Hepatocyte (in vitro differentiated cells): ENCODE results near the gene LPAR1. TPM values are rescaled to one million over a fixed set of nuclear protein-coding genes. Genes with fewer than 3 reads are reported as not detected.
"Not testable (repeated sequence)": the region's sequence is repeated elsewhere in the genome, so short reads cannot be mapped to it uniquely, and the experiment has no call there.

Source experiments
- DNase-seq: peaks from one replicate; pipeline ENCODE4 v3.0.0-alpha.2; 2016; ENCODE audit warnings: low spot score
- H2AFZ ChIP-seq: fragments of 200-600 bp; sonication (generic); 2 replicates; pipeline ENCODE4 v1.6.0; 2016; ENCODE audit warnings: antibody characterized with exemption, mild to moderate bottlenecking
- H3K27ac ChIP-seq: fragments of 200-600 bp; sonication (generic); 2 replicates; pipeline ENCODE4 v1.5.1; 2016; ENCODE audit warnings: mild to moderate bottlenecking
- H3K27me3 ChIP-seq: fragments of 200-600 bp; sonication (generic); 2 replicates; pipeline ENCODE4 v1.6.1; 2016
- H3K36me3 ChIP-seq: fragments of 200-600 bp; sonication (generic); replicated peaks from 2 replicates; pipeline ENCODE4 v1.5.1; 2016; ENCODE audit warnings: low read depth; ENCODE audit not compliant: insufficient read depth
- H3K4me1 ChIP-seq: fragments of 200-600 bp; sonication (generic); 2 replicates; pipeline ENCODE4 v1.5.1; 2016; ENCODE audit warnings: mild to moderate bottlenecking, moderate library complexity; ENCODE audit not compliant: insufficient read depth
- H3K4me2 ChIP-seq: fragments of 200-600 bp; sonication (generic); 2 replicates; pipeline ENCODE4 v1.6.0; 2016
- H3K4me3 ChIP-seq: fragments of 200-600 bp; sonication (generic); 2 replicates; pipeline ENCODE4 v1.5.1; 2016; ENCODE audit warnings: mild to moderate bottlenecking
- H3K79me2 ChIP-seq: fragments of 200-600 bp; sonication (generic); 2 replicates; pipeline ENCODE4 v1.6.0; 2017; ENCODE audit warnings: mild to moderate bottlenecking
- H3K9me2 ChIP-seq: fragments of 200-600 bp; sonication (generic); replicated peaks from 2 replicates; pipeline ENCODE4 v1.6.0; 2017; ENCODE audit warnings: mild to moderate bottlenecking; ENCODE audit not compliant: insufficient read depth
- H3K9me3 ChIP-seq: fragments of 200-600 bp; sonication (generic); 2 replicates; pipeline ENCODE4 v1.5.1; 2016; ENCODE audit warnings: low read depth, mild to moderate bottlenecking
- H4K20me1 ChIP-seq: fragments of 200-600 bp; sonication (generic); 2 replicates; pipeline ENCODE4 v1.6.0; 2016; ENCODE audit warnings: mild to moderate bottlenecking; ENCODE audit not compliant: insufficient read depth, poor library complexity, severe bottlenecking
- CTCF ChIP-seq: fragments of 200-600 bp; sonication (generic); IDR thresholded peaks from 2 replicates; pipeline ENCODE4 v1.5.1; 2016; ENCODE audit warnings: antibody characterized with exemption, mild to moderate bottlenecking; ENCODE audit not compliant: poor library complexity
- EZH2 ChIP-seq: fragments of 200-600 bp; sonication (generic); IDR thresholded peaks from 2 replicates; pipeline ENCODE4 v1.6.1; 2016; ENCODE audit warnings: antibody characterized with exemption, mild to moderate bottlenecking, borderline replicate concordance
- EZH2phosphoT487 ChIP-seq: fragments of 200-600 bp; sonication (generic); IDR thresholded peaks from one replicate; pipeline ENCODE4 v1.6.1; 2018; ENCODE audit warnings: antibody characterized with exemption, mild to moderate bottlenecking, low read depth, moderate library complexity; ENCODE audit not compliant: unreplicated experiment, severe bottlenecking
- WGBS: methylation state at CpG from one replicate; pipeline ENCODE4 v1.1.6; 2016; ENCODE audit warnings: low lambda C conversion rate; ENCODE audit errors: missing lambda C conversion rate; 5-methylcytosine and 5-hydroxymethylcytosine counted together
- polyA plus RNA-seq: library from polyadenylated mRNA; unstranded; fragments of >200 nt; fragmentation: Nextera tagmentation; extraction: Ambion mirVana; gene quantifications from 2 replicates; pipeline ENCODE4 v1.2.1, GENCODE V29; 2016
- total RNA-seq: library from RNA; depleted of rRNA; stranded (reverse); fragments of >200 nt; gene quantifications from 2 replicates; pipeline ENCODE4 v1.2.3, GENCODE V29; 2014

Gene LPAR1
- total and polyA plus RNA-seq, 2 experiments from 2014 or later, result 20.2 to 36.8 TPM

DNA sequence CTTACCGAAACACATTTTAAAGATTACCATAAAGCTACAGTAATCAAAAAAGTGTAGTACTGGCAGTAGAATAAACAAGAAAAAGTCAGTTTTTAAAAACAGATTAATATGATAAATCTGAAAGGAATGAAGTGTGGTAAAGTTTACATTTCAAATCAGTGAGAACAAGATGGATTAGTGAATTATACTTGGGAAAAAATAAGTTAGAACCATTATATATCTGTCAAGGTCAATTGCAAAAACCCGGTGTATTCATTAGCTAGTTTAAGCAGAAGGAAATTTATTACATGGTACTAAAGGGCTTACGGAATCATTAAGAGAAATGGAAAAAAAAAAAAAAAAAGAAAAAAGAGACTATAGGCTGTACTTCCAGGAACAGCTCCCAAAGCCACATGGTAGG is 205.3 kb downstream of the LPAR1 start:
- Histone ChIP-seq H3K27me3 (no peaks in the 10 kb centered on the region), H3K4me3 (no peak overlapping the region), H3K79me2 (no peaks in the 10 kb centered on the region), H3K27ac (no peak overlapping the region), H3K4me1 (no peaks in the 10 kb centered on the region), H4K20me1 (no peaks in the 10 kb centered on the region), H3K4me2 (no peak overlapping the region), H3K9me2 (no peaks in the 10 kb centered on the region), H3K36me3 (no peaks in the 10 kb centered on the region), H3K9me3 (no peaks in the 10 kb centered on the region), H2AFZ (no peak overlapping the region)
- DNase-seq, result no peak
- 82% methylated on average over 3 of the region's 3 CpGs for WGBS
- TF ChIP-seq CTCF, result no peak
- no peak for TF ChIP-seq EZH2phosphoT487
- TF ChIP-seq EZH2, result no peak

DNA sequence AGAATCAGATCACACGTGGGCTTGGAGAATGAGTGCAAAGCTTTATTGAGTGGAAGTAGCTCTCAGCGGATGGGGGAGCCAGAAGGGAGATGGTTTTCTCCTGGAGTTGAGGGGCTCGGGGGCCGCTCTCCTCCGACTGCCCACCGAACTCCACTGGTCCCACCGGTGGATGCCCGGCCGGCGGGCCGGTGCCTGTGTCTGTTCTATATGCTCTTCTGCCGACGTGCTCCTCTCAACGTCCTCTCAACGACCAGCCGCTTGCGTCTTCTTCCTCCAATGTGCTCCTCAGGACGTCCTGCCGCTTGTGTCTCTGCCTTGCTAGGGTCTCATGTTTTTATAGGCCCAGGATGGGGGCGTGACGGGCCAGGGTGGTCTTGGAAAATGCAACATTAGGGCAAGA is 207.8 kb downstream of the LPAR1 start:
- Histone ChIP-seq H3K4me1 (peaks cover 5% of the 10 kb centered on the region), H3K36me3 (no peaks in the 10 kb centered on the region), H2AFZ (no peak overlapping the region)

GRCh38 chr9:110828264-110828663 is 210.0 kb downstream of the LPAR1 start:
- Histone ChIP-seq H3K4me2 (no peak overlapping the region), H3K9me2 (no peaks in the 10 kb centered on the region), H3K4me3 (no peak overlapping the region), H3K9me3 (no peaks in the 10 kb centered on the region), H3K36me3 (no peaks in the 10 kb centered on the region), H3K27ac (no peak overlapping the region), H3K27me3 (no peaks in the 10 kb centered on the region), H4K20me1 (no peaks in the 10 kb centered on the region), H3K4me1 (peaks cover 5% of the 10 kb centered on the region), H3K79me2 (no peaks in the 10 kb centered on the region), H2AFZ (no peak overlapping the region)
- peak; percentile 17 for DNase-seq
- TF ChIP-seq EZH2 (no peak), EZH2phosphoT487 (no peak), CTCF (no peak)
- 80% methylated on average over 3 of the region's 3 CpGs for WGBS

More for the DNA sequence above, 207.8 kb downstream of the LPAR1 start:
- no peak for DNase-seq
- no peak overlapping the region for H3K4me3 ChIP-seq
- no peaks in the 10 kb centered on the region for H3K79me2 ChIP-seq
- WGBS, result 95% methylated on average over 21 of the region's 21 CpGs
- H3K4me2 ChIP-seq, result no peak overlapping the region
- TF ChIP-seq EZH2phosphoT487 (no peak), CTCF (no peak), EZH2 (no peak)
- H3K27ac ChIP-seq, result no peak overlapping the region
- no peaks in the 10 kb centered on the region for H3K9me3 ChIP-seq
- H3K27me3 ChIP-seq, result no peaks in the 10 kb centered on the region
- no peaks in the 10 kb centered on the region for H3K9me2 ChIP-seq
- H4K20me1 ChIP-seq, result no peaks in the 10 kb centered on the region

GRCh38 chr9:110826400-110826799 is 211.9 kb downstream of the LPAR1 start:
- not testable (repeated sequence) for H3K4me1 ChIP-seq, H3K4me3 ChIP-seq, H3K9me2 ChIP-seq, H3K79me2 ChIP-seq, H3K4me2 ChIP-seq, H2AFZ ChIP-seq, DNase-seq, H4K20me1 ChIP-seq, H3K27me3 ChIP-seq, H3K9me3 ChIP-seq, H3K36me3 ChIP-seq
- 22% methylated on average over 9 of the region's 9 CpGs for WGBS
- peak overlapping the region; percentile 76 for H3K27ac ChIP-seq
